GM21786 (cell line): ENCODE data around the gene TMEM223.
A peak's percentile ranks its signal among the peaks of the same experiment; 100 is the strongest.
"Not testable (repeated sequence)": the region's sequence is repeated elsewhere in the genome, so short reads cannot be mapped to it uniquely, and the experiment has no call there.

ENCODE experiments used
- ATAC-seq: cut with Tn5 transposase; IDR thresholded peaks from one replicate; pipeline ENCODE4 v1.9.1; 2021; ENCODE audit not compliant: unreplicated experiment

The TMEM223 gene

GRCh38 chr11:62755086-62755615, 36.7 kb downstream of the TMEM223 start:
- no peak for ATAC-seq

DNA sequence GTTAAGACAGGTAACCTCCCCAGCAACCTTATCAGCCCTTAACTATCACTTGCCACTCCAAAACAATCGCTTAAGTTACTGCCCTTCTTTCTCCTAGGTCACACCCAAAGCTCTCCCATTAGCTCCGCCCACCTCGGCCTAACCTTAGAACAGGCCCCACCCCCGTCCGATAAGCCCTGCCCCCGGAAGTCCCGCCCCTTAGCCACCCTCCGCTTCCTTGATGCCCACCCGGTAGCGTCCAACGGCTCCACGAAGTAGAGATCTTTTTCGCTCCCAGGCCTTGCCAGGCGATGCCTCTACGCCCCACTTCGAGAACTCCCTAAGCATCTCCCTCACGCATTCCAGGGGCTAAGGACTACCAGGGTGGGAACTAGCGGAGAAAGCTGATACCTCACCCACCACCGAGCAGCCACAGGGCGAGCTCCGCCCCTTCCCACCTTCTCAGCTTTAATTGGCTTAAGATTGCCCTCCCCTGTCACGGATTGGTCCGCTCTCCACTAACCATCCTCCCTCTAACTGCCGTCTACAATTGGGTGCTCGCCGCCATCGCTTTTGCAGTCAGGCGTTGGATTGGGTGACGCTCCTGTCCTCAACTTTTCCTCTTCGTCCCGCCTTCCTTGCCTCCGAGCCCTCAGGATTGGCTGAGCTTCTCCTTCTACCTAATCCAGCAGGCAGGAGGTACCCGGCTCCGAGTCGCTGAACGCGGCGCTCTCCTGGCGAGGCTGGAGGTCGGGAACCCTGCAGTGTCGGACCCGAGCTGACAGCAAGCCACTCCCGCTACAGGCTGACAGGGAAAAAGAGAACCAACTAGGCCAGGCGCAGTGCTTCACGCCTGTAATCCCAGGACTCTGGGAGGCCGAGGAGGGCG, 37.8 kb downstream of the TMEM223 start, which contains the start of gene ZBTB3:
Gene ZBTB3, minus strand, starts transcription at position 425 of the 868 bp plus-strand sequence. CDS start 496 bp downstream, outside the sequence.
- ATAC-seq, result peak; percentile 97

DNA sequence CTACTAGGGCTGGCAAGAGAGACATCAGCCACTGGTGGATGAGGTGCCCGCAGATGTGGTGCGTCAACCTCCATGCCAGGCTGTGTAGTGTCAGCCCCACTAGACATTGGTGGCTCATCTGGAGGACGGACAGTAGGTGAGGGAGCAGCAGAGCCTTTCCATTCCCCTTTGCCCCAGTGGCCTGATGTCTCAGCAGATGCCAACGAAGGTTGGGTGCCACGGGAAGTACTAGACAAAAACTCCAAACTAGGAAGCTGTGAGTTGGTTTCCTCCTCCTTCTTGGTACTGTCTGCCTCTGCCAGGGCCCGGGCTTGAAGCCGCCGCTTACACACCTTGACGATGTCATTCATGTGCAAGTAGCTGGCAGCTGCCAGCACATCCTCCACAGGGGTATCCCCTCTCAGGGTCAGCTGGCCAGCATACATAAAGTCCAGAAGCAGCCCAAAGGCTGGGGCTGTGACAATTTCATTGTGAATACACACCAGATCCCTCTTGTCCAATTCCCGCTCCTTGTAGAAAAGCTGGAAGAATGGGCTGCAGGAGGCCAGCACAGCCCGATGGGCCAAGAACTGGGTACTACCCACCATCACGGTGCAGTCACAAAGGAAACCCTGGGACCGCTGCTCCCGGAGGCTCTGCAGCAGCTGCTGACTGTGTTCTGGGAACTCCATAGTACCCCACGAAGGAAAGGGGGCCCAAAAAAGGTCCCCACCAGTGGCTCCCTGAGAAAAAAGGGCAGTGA, 38.6 kb downstream of the TMEM223 start:
- no peak for ATAC-seq

DNA sequence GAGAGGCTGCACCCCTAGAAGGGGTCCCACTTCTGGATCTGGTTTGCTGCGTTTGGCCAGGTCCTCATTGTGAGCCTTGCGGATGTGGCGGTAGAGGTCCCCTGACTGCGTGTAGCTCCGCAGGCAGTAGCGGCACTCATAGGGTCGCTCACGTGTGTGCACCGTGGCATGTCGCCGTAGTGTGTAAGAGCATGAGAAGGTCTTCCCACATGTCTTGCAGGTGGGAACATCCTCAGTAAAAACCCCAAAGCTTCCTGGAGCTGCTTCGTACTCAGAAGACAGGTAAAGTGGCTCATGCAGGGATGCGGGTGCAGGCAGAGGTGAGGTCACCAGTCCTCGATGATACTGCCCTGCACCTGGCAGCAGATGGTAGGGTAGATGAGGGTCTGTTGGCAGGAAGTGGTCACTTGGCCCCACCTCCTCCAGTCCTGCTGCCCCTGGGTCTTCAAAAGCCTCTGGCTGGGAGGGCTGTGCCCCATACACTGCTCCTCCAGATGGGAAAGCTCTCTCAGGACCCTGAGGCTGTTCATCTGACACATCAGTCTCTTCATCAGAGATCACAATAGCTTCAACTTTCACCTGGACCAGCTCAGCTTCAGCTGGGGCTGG, 39.5 kb downstream of the TMEM223 start:
- ATAC-seq, result no peak

GRCh38 chr11:62749931-62750330, 41.9 kb downstream of the TMEM223 start:
- ATAC-seq, result not testable (repeated sequence)

GRCh38 chr11:62747475-62748160, 44.2 kb downstream of the TMEM223 start:
- no peak for ATAC-seq
